Fibroblast of villous mesenchyme (primary cell): ENCODE data around the gene LGALS8. TPM values are rescaled to one million over a fixed set of nuclear protein-coding genes. Genes with fewer than 3 reads are reported as not detected.
"Not testable (repeated sequence)": the region's sequence is repeated elsewhere in the genome, so short reads cannot be mapped to it uniquely, and the experiment has no call there.

Experiments
- DNase-seq: peaks from one replicate; pipeline ENCODE4 v3.0.0-alpha.2; 2010; ENCODE audit warnings: low read depth
- H3K4me3 ChIP-seq: 2 replicates; pipeline ENCODE4 v1.5.1; 2011; ENCODE audit warnings: low read depth, mild to moderate bottlenecking, low read length
- CTCF ChIP-seq: IDR thresholded peaks from 2 replicates; pipeline ENCODE4 v1.5.1; 2012; ENCODE audit warnings: low read depth, mild to moderate bottlenecking, low read length; ENCODE audit not compliant: insufficient read depth
- total RNA-seq: library from RNA; depleted of rRNA; stranded (reverse); fragments of >200 nt; gene quantifications from 2 replicates; pipeline ENCODE4 v1.2.3, GENCODE V29; 2012

The LGALS8 gene
- total RNA-seq, 1 donor: 47.1 TPM

- no peak for TF ChIP-seq CTCF
- no peak overlapping the region for H3K4me3 ChIP-seq
- no peak for DNase-seq
Measured at GRCh38 chr1:236560213-236560771, 36.5 kb downstream of the LGALS8 start.

GRCh38 chr1:236561976-236562375, 38.2 kb downstream of the LGALS8 start:
- TF ChIP-seq CTCF: no peak
- no peak for DNase-seq
- no peak overlapping the region for H3K4me3 ChIP-seq

- DNase-seq: no peak
- TF ChIP-seq CTCF: no peak
- no peak overlapping the region for H3K4me3 ChIP-seq
Measured at GRCh38 chr1:236565530-236565929, 41.7 kb downstream of the LGALS8 start.

- TF ChIP-seq CTCF: no peak
Measured at GRCh38 chr1:236568285-236568894, 44.6 kb downstream of the LGALS8 start.

GRCh38 chr1:236575523-236575922, 51.7 kb downstream of the LGALS8 start:
- no peak overlapping the region for H3K4me3 ChIP-seq
- no peak for TF ChIP-seq CTCF
- DNase-seq: peak; percentile 64

More at GRCh38 chr1:236568285-236568894, 44.6 kb downstream of the LGALS8 start:
- peak; percentile 52 for DNase-seq
- no peak overlapping the region for H3K4me3 ChIP-seq

GRCh38 chr1:236576004-236576403, 52.2 kb downstream of the LGALS8 start:
- peak; percentile 36 for DNase-seq
- no peak overlapping the region for H3K4me3 ChIP-seq
- no peak for TF ChIP-seq CTCF

- not testable (repeated sequence) for DNase-seq, H3K4me3 ChIP-seq
Measured at GRCh38 chr1:236577041-236577440, 53.3 kb downstream of the LGALS8 start.
